Testis (tissue), 2 donors: Measurements from ENCODE around the gene CYBA.

Experiments
- CTCF ChIP-seq, 3 experiments: fragments of 450-650 bp in 2 of 3; fragments of 200-600 bp in 1 of 3; sonication (generic) in 1 of 3; IDR thresholded peaks; one replicate each; pipeline ENCODE4 v1.5.1; 2016 to 2019; ENCODE audit warnings: antibody characterized with exemption in 3 of 3, mild to moderate bottlenecking in 2 of 3, moderate library complexity in 1 of 3
- POLR2A ChIP-seq: fragments of 450-650 bp; IDR thresholded peaks from one replicate; pipeline ENCODE4 v1.6.1; 2017; ENCODE audit warnings: antibody characterized with exemption, mild to moderate bottlenecking, moderate library complexity

GRCh38 chr16:88687254-88687576, 36.4 kb upstream of the CYBA start:
- TF ChIP-seq CTCF (IDR thresholded peaks at IDR 0.05) (no peak), POLR2A (no peak)
